ENCODE results near the gene TGFBRAP1. TPM values are rescaled to one million over a fixed set of nuclear protein-coding genes. Genes with fewer than 3 reads are reported as not detected.

TGFBRAP1 gene
- total RNA-seq, 1 donor from 2014 or later = 24.1 TPM

- no peaks in the 10 kb centered on the region for H3K27me3 ChIP-seq (ENCODE audit: control insufficient read depth, insufficient read depth, low read length)
- H3K36me3 ChIP-seq (ENCODE audit: control insufficient read depth, insufficient read depth, low read length) = no peaks in the 10 kb centered on the region
- DNase-seq (ENCODE audit: low read depth) = no peak
- TF ChIP-seq CTCF (IDR thresholded peaks at IDR 0.05; ENCODE audit: insufficient read depth, low read length, poor library complexity, severe bottlenecking) = no peak
- peak overlapping the region; percentile 83 for H3K4me3 ChIP-seq (ENCODE audit: low read depth, low read length)
Measured at GRCh38 chr2:105338020-105338385, 8.5 kb upstream of the TGFBRAP1 start.

- H3K4me3 ChIP-seq (ENCODE audit: low read depth, low read length) = peak within 1 kb of the TSS; percentile 83
- DNase-seq (ENCODE audit: low read depth) = no peak
- H3K27me3 ChIP-seq (ENCODE audit: control insufficient read depth, insufficient read depth, low read length) = no peaks in the 10 kb centered on the region
- no peaks in the 10 kb centered on the region for H3K36me3 ChIP-seq (ENCODE audit: control insufficient read depth, insufficient read depth, low read length)
- TF ChIP-seq CTCF (IDR thresholded peaks at IDR 0.05; ENCODE audit: insufficient read depth, low read length, poor library complexity, severe bottlenecking) = no peak
Measured at GRCh38 chr2:105337122-105338019, 7.8 kb upstream of the TGFBRAP1 start, which contains the start of gene C2orf49. C2orf49 (plus strand) TSS chr2:105337540; CDS start chr2:105337588, 48 bp downstream.

- H3K36me3 ChIP-seq (ENCODE audit: control insufficient read depth, insufficient read depth, low read length) = no peaks in the 10 kb centered on the region
- peak overlapping the region; percentile 83 for H3K4me3 ChIP-seq (ENCODE audit: low read depth, low read length)
- TF ChIP-seq CTCF (IDR thresholded peaks at IDR 0.05; ENCODE audit: insufficient read depth, low read length, poor library complexity, severe bottlenecking) = no peak
- no peak for DNase-seq (ENCODE audit: low read depth)
- no peaks in the 10 kb centered on the region for H3K27me3 ChIP-seq (ENCODE audit: control insufficient read depth, insufficient read depth, low read length)
Measured at GRCh38 chr2:105336786-105337121, 7.2 kb upstream of the TGFBRAP1 start.

- Histone ChIP-seq H3K27me3 (ENCODE audit: control insufficient read depth, insufficient read depth, low read length) (no peaks in the 10 kb centered on the region), H3K4me3 (ENCODE audit: low read depth, low read length) (no peak overlapping the region), H3K36me3 (ENCODE audit: control insufficient read depth, insufficient read depth, low read length) (no peaks in the 10 kb centered on the region)
- no peak for DNase-seq (ENCODE audit: low read depth)
- TF ChIP-seq CTCF (IDR thresholded peaks at IDR 0.05; ENCODE audit: insufficient read depth, low read length, poor library complexity, severe bottlenecking) = no peak
Measured at GRCh38 chr2:105335469-105335868, 5.9 kb upstream of the TGFBRAP1 start.

- Histone ChIP-seq H3K36me3 (ENCODE audit: control insufficient read depth, insufficient read depth, low read length) (no peaks in the 10 kb centered on the region), H3K27me3 (ENCODE audit: control insufficient read depth, insufficient read depth, low read length) (no peaks in the 10 kb centered on the region), H3K4me3 (ENCODE audit: low read depth, low read length) (no peak overlapping the region)
- DNase-seq (ENCODE audit: low read depth) = no peak
- no peak for TF ChIP-seq CTCF (IDR thresholded peaks at IDR 0.05; ENCODE audit: insufficient read depth, low read length, poor library complexity, severe bottlenecking)
Measured at GRCh38 chr2:105334211-105334610, 4.7 kb upstream of the TGFBRAP1 start.

Data from kidney epithelial cell (primary cell).